GM12874 (cell line): ENCODE data around the gene CCR3.

Experiments used
- CTCF ChIP-seq: IDR thresholded peaks from 2 replicates; pipeline ENCODE4 v1.5.1; 2011; ENCODE audit warnings: low read depth, mild to moderate bottlenecking, control low read depth, low read length, moderate library complexity; ENCODE audit not compliant: insufficient read depth

CCR3 gene

DNA sequence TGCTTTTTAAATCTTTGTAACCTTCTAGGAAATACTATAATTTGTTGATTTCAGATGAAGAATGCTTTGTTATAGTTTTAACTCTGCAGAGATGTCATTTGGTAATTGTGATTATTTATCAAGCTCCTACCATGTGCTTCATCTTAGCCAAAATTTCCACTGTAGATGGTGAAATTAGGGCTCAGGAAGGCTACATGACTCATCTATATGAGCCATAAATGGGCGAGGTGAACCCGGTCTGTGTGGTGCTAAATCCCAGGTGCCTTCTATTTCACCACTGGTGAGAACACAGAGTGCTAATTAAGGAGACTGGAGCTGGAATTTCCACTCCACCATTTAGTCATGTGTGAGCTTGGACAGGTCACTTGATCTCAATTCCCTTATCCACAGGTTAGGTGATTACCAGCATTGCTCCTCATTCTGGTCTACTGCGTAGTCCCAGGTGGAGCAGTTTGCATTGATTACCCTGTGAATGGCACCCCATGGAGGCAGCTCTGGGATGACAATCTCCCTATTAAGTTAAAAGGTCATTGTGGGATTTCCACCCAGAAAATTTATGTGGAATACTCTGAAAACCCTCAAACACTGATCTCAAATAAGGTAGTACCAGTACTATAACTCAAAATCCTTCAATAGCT, 2.8 kb upstream of the CCR3 start:
- no peak for TF ChIP-seq CTCF

- no peak for TF ChIP-seq CTCF
Measured at GRCh38 chr3:46239952-46240351, 2.3 kb upstream of the CCR3 start.

DNA sequence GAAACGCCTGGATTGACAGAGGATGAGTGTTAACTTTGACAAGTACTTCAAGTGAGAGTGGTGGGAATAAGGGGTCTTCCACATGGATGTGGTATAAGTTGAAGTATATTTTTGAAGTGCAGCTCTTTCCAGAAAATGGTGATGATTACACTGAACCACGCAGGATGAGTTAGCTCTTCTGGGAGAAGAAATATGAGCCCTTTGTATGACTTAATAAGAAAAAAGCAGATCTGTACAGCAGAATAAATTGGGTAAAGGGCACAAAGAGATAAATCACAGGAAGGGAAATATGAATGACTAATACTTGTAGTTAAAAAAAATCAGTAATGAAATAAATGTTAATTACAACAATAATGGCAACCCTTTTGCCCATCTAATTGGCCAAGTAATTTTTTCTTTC, 1.3 kb downstream of the CCR3 start:
- no peak for TF ChIP-seq CTCF

DNA sequence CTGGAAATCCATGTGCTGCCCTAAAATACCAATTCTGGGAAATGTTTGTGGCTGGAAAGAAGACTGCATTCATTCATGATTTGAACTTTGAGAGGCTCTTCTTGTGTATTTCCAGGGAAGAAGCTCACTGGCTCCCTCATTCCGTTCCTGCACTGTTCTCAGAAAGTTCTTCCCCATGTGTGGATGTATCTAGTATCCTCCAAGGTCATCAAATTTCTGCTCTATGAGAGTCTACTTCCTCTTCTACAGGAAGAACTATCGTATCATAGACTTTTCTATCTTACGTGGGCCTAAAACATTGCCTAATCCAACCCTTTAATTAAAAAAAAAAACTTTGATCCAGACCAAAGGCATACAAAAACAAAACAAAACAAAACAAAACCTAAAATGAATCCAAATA, 2.9 kb downstream of the CCR3 start:
- no peak for TF ChIP-seq CTCF

DNA sequence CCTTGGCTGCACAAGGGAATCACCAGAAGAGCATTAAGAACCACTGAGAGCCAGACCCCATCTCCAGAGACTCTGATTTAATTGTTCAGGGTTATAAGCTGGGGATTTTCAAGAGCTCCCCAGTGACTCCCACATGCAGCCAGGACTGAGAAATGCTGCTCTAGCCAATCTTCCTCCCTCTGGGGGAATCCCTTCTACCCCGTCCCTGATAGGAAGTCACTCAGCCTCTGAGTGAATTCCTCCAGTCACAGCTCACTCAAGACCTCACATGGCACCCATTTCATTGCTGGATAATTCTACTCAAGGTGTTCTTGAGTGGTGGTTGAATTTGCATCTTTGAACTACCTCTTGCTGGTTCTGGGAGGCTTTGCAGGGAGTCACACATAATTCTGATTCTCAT, 10.7 kb downstream of the CCR3 start:
- TF ChIP-seq CTCF, result no peak

- no peak for TF ChIP-seq CTCF
Measured at GRCh38 chr3:46258525-46258924, 16.3 kb downstream of the CCR3 start.

GRCh38 chr3:46261926-46262594, 19.8 kb downstream of the CCR3 start:
- TF ChIP-seq CTCF, result no peak
